ENCODE measurements around the gene CTU1. TPM values are rescaled to one million over a fixed set of nuclear protein-coding genes. Genes with fewer than 3 reads are reported as not detected.

CTU1 gene
- total and polyA plus RNA-seq, 2 experiments from 2014 or later: 6.7 to 15.9 TPM

- Histone ChIP-seq H3K4me3 (no peak overlapping the region), H3K79me2 (no peaks in the 10 kb centered on the region), H3K27me3 (no peaks in the 10 kb centered on the region), H3K36me3 (replicated peaks; ENCODE audit: insufficient read depth, low read depth) (no peaks in the 10 kb centered on the region), H3K9me3 (ENCODE audit: low read depth) (no peaks in the 10 kb centered on the region), H2AFZ (no peak overlapping the region), H4K20me1 (ENCODE audit: insufficient read depth, poor library complexity, severe bottlenecking) (no peaks in the 10 kb centered on the region), H3K9me2 (replicated peaks; ENCODE audit: insufficient read depth) (no peaks in the 10 kb centered on the region), H3K27ac (no peak overlapping the region), H3K4me2 (no peak overlapping the region), H3K4me1 (ENCODE audit: insufficient read depth) (no peaks in the 10 kb centered on the region)
- no peak for DNase-seq (ENCODE audit: low spot score)
- WGBS (ENCODE audit: low lambda C conversion rate, missing lambda C conversion rate): 53% methylated on average over 16 of the region's 16 CpGs
- TF ChIP-seq CTCF (IDR thresholded peaks at IDR 0.05; ENCODE audit: poor library complexity) (no peak), EZH2 (IDR thresholded peaks at IDR 0.05; ENCODE audit: borderline replicate concordance) (no peak), EZH2phosphoT487 (IDR thresholded peaks at IDR 0.05; ENCODE audit: low read depth, severe bottlenecking, unreplicated experiment) (no peak)
Measured at GRCh38 chr19:51091895-51092873, 16.0 kb downstream of the CTU1 start.

GRCh38 chr19:51091126-51091525, 17.1 kb downstream of the CTU1 start:
- no peak overlapping the region for H3K4me2 ChIP-seq
- H3K4me3 ChIP-seq: no peak overlapping the region
- H3K4me1 ChIP-seq (ENCODE audit: insufficient read depth): no peaks in the 10 kb centered on the region
- no peak for DNase-seq (ENCODE audit: low spot score)
- 89% methylated on average over 10 of the region's 10 CpGs for WGBS (ENCODE audit: low lambda C conversion rate, missing lambda C conversion rate)
- no peaks in the 10 kb centered on the region for H3K9me2 ChIP-seq (replicated peaks; ENCODE audit: insufficient read depth)
- H2AFZ ChIP-seq: no peak overlapping the region
- H4K20me1 ChIP-seq (ENCODE audit: insufficient read depth, poor library complexity, severe bottlenecking): no peaks in the 10 kb centered on the region
- H3K79me2 ChIP-seq: no peaks in the 10 kb centered on the region
- TF ChIP-seq EZH2phosphoT487 (IDR thresholded peaks at IDR 0.05; ENCODE audit: low read depth, severe bottlenecking, unreplicated experiment) (no peak), CTCF (IDR thresholded peaks at IDR 0.05; ENCODE audit: poor library complexity) (no peak)
- no peaks in the 10 kb centered on the region for H3K36me3 ChIP-seq (replicated peaks; ENCODE audit: insufficient read depth, low read depth)
- no peaks in the 10 kb centered on the region for H3K9me3 ChIP-seq (ENCODE audit: low read depth)
- no peak overlapping the region for H3K27ac ChIP-seq
- H3K27me3 ChIP-seq: no peaks in the 10 kb centered on the region

GRCh38 chr19:51090471-51090870, 17.7 kb downstream of the CTU1 start:
- no peaks in the 10 kb centered on the region for H4K20me1 ChIP-seq (ENCODE audit: insufficient read depth, poor library complexity, severe bottlenecking)
- no peak overlapping the region for H3K4me3 ChIP-seq
- H3K27ac ChIP-seq: no peak overlapping the region
- no peaks in the 10 kb centered on the region for H3K9me3 ChIP-seq (ENCODE audit: low read depth)
- 79% methylated on average over 8 of the region's 8 CpGs for WGBS (ENCODE audit: low lambda C conversion rate, missing lambda C conversion rate)
- no peaks in the 10 kb centered on the region for H3K27me3 ChIP-seq
- TF ChIP-seq EZH2 (IDR thresholded peaks at IDR 0.05; ENCODE audit: borderline replicate concordance) (no peak), EZH2phosphoT487 (IDR thresholded peaks at IDR 0.05; ENCODE audit: low read depth, severe bottlenecking, unreplicated experiment) (no peak), CTCF (IDR thresholded peaks at IDR 0.05; ENCODE audit: poor library complexity) (no peak)
- no peak for DNase-seq (ENCODE audit: low spot score)
- no peak overlapping the region for H2AFZ ChIP-seq
- H3K4me1 ChIP-seq (ENCODE audit: insufficient read depth): no peaks in the 10 kb centered on the region
- H3K36me3 ChIP-seq (replicated peaks; ENCODE audit: insufficient read depth, low read depth): no peaks in the 10 kb centered on the region
- no peaks in the 10 kb centered on the region for H3K79me2 ChIP-seq
- H3K4me2 ChIP-seq: no peak overlapping the region
- H3K9me2 ChIP-seq (replicated peaks; ENCODE audit: insufficient read depth): no peaks in the 10 kb centered on the region
